Activated CD8-positive, alpha-beta memory T cell treated with anti-CD3 and anti-CD28 coated beads for 1 hour (primary cell): ENCODE results near the gene LYRM2.

ENCODE experiments used
- DNase-seq, 2 donors: peaks; one replicate each; pipeline ENCODE4 v3.0.0-alpha.2; 2020; ENCODE audit warnings: low read depth in 1 of 2; ENCODE audit errors: extremely low read depth in 1 of 2

LYRM2 gene

DNA sequence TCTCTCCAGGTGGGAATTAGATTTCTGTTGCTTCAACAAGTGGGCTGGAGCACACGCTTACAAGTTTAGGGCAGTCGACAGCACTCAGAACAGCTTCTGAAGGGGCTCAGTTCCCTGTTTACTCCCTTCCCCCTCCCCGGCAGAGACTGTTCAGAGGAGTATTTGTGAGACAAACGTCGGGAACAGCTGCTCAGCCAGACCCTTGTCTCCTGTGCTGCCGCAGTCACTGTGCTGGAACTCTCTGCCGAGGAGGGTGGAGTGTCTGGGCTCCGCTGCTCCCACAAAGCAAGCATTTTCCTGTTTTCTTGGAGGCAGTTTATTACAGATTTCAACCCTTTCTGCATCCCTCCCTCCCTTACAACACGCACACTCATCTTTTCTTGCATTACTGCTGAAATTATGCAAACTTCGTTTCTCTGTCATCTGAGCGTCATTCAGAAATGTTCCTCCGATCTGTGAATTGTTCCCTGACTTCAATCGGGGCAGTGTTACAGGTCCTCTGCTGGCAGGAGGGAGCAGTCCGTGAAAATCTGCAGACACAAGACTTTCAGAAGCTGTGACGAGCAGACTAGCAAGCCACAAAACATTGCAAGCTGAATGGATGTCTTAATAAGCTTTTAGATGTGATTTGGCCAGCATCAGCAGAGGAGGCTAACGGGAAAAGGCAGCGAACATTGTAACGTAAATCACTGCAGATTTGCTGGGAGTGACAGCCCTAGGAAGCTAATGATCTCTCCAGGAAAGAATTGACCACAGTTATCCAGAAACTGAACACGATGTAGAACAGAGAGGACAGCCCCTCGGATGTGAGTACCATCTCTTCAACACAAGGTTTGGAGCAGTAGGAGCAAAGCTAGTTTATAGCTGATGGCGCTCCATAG is 76.2 kb downstream of the LYRM2 start:
- no peak for DNase-seq

- DNase-seq, result no peak
Observed at GRCh38 chr6:89559487-89559886, 79.1 kb downstream of the LYRM2 start.

GRCh38 chr6:89555806-89556205 is 82.7 kb downstream of the LYRM2 start:
- DNase-seq, result no peak

DNA sequence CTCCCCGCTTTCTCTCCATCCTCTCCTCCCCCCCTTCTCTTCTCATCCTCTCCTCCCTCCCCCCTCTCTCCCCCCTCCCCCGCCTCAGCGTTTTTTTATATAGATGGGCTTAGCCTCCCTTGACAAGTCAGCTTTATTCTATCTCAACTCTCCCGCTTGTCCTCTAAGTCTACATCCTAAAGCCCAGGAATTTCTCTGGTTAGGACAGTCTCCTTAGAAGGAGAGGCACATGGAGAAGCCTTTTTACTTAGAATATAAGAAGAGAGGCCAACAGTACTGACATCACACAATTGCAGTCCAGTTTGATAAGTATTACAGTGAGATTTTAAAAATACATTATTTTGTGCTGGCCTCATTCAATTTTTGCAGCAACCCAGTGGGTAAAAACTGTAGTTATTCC is 83.5 kb downstream of the LYRM2 start:
- DNase-seq, result no peak

GRCh38 chr6:89554106-89554505 is 84.4 kb downstream of the LYRM2 start:
- DNase-seq, result no peak

DNA sequence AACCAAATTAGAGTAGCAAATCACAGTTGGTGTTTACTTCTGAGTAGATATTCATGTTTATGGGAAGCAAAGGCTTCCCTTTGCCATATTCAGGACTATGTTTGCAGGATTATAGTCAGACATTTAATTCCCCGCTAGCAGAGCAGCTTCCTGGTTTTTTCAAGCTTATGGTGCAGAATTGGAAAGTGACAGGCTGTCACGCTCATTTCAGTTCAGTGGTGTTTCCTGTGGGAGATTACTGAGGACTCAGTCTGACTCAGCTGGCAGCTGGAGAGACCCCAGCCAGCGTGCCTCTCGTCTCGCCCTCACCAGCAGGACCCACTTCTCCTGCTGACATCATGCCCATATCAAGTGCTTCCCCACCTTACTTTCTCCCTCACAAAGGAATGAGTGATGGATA is 85.1 kb downstream of the LYRM2 start:
- no peak for DNase-seq

- no peak for DNase-seq
Observed at GRCh38 chr6:89547281-89547680, 91.3 kb downstream of the LYRM2 start.

- DNase-seq, result no peak
Observed at GRCh38 chr6:89542866-89543265, 95.7 kb downstream of the LYRM2 start.

- DNase-seq, result no peak
Observed at GRCh38 chr6:89542081-89542857, 96.3 kb downstream of the LYRM2 start.

- DNase-seq, result no peak
Observed at GRCh38 chr6:89539779-89540178, 98.8 kb downstream of the LYRM2 start.

DNA sequence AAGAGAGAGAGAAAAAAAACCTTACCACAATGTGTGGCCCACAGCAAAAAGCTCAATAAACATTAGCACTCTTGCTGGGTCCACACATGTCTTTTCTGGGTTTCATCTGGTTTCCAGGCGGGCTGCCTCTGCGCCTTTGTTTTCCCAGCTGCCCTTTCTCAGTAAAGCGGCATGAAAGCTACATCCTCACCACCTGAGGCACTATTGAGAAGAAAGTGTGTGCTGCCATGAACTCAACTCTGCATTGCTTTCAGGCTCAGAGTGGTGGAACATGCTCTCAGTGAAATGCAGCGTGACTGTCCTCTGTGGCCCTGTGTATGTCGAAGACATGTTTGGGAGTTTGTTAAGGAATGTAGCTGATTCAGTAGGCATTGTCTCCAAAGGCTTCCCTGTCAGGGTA is 102.3 kb downstream of the LYRM2 start:
- no peak for DNase-seq

DNA sequence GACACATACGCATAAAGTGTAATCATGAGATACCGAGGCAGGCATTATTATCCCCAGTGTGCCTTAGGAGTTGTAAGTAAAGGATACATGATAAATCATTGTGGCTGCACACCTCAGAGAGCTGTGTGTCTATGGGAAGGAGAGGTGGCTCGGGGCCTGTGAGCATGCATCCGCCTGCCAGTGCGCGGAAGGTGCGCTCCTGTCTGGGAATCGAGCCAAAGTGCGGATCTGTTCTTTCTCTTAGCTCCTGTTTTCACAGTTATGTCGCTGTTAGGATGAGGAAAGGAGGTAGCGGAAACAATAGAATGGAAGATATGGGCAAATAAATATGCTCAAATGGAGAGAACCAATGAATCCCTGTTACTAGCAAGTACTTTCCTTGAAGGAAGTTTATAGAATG is 107.6 kb downstream of the LYRM2 start:
- no peak for DNase-seq

- DNase-seq, result no peak
Observed at GRCh38 chr6:89528866-89529265, 109.7 kb downstream of the LYRM2 start.

- no peak for DNase-seq
Observed at GRCh38 chr6:89527634-89528033, 110.9 kb downstream of the LYRM2 start.

- no peak for DNase-seq
Observed at GRCh38 chr6:89526563-89526869, 112.0 kb downstream of the LYRM2 start.

- DNase-seq, result no peak
Observed at GRCh38 chr6:89525786-89526562, 112.6 kb downstream of the LYRM2 start.

- no peak for DNase-seq
Observed at GRCh38 chr6:89522778-89523177, 115.8 kb downstream of the LYRM2 start.

DNA sequence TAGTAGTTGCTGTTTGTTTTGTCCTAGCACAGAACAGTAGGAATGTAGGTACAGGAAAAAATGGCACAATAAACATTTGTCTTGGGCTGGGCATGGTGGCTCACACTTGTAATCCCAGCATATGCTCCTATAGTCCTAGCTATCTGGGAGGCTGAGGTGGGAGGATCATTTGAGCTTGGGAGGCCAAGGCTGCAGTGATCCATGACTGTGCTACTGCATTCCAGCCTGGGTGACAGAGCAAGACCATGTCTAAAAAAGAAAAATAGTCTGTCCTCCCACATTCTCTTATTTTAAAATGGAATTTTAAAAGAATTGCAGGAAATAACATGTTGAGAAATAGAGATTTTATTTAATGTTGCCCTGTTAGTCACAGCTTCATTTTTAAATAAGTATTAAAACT is 117.8 kb downstream of the LYRM2 start:
- no peak for DNase-seq

DNA sequence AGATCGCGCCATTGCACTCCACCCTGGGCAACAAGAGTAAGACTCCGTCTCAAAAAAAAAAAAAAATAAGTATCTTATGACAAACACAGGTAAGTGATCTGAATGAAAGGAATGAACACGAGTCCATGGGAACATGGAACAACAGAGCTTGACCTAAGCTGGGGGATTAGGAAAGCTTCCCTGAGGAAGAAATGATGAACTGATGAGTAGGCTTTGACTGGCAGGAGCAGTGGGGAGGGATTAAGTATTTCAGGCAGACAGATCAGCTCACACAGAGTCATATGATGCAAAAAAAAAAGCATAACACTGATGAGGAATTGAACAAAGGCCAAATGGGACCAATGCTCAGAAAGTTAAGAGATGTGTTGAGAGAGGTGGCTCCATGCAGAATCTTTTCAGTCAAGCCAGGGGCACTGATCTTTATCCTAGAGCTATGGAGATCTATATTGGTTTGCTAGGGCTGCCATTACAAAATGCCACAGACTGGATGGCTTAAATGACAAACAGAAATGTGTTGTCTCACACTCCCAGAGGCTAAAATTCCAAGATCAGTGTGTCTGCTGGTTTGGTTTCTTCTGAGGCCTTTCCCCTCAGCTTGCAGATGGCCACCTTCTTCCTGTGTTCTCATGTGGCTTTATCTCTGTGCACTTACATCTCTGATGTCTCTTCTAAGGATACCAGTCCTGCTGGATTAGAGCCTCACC is 120.0 kb downstream of the LYRM2 start:
- DNase-seq, result no peak
